ENCODE results near the gene SKIC8. TPM values are rescaled to one million over a fixed set of nuclear protein-coding genes. Genes with fewer than 3 reads are reported as not detected.

Gene SKIC8
- total RNA-seq, 1 donor from 2014 or later = 46.5 TPM

DNA sequence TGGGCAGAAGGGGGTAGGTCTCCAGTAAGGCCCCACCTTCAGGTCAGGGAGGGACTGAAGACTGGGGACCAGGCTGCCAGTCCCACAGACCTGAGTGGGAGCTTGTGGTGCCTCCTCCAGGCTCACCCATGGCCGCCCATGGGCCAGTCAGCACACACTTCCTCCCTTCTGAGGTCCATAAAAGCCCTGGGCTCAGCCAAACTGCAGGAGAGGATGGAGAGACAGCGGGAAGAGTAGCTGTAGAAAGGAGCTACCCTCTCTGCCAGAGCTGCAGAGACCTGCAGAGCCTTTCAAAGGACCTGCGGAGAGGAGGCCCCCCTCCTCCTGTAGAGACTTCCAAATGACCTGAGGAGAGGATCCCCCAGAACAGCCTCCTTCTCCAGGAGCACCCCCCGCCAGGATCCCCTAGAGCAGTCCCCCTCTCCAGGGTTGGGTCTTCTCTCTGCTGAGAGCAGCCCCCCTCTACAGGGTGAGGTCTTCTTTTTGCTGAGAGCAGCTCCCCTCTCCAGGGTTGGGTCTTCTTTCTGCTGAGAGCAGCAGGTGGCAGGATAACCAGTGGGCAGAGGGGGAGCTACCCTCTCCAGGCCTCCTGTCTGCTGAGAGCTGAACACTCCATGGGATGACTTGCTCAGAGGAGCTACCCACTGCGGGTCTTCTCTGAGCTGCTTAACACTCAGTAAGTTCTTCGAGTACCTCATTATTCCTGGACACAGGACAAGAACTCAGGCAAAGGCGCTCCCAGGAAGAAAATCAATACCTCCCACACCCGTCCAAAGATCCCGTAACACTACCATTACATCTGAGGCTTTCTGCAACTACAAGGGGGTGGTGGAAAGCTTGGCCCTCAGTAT lies 5.0 kb upstream of the SKIC8 start:
- Mint-ChIP-seq H3K4me1 (ENCODE audit: unreplicated experiment) (peaks cover 33% of the 10 kb centered on the region), H3K36me3 (ENCODE audit: unreplicated experiment) (no peaks in the 10 kb centered on the region), H3K27ac (ENCODE audit: unreplicated experiment) (no peak overlapping the region), H3K4me3 (ENCODE audit: unreplicated experiment) (no peak overlapping the region), H3K27me3 (ENCODE audit: unreplicated experiment) (no peaks in the 10 kb centered on the region), H3K9me3 (ENCODE audit: unreplicated experiment) (no peaks in the 10 kb centered on the region)
- DNase-seq (ENCODE audit: extremely low spot score, unreplicated experiment) = no peak
- TF ChIP-seq, protein P1, sequence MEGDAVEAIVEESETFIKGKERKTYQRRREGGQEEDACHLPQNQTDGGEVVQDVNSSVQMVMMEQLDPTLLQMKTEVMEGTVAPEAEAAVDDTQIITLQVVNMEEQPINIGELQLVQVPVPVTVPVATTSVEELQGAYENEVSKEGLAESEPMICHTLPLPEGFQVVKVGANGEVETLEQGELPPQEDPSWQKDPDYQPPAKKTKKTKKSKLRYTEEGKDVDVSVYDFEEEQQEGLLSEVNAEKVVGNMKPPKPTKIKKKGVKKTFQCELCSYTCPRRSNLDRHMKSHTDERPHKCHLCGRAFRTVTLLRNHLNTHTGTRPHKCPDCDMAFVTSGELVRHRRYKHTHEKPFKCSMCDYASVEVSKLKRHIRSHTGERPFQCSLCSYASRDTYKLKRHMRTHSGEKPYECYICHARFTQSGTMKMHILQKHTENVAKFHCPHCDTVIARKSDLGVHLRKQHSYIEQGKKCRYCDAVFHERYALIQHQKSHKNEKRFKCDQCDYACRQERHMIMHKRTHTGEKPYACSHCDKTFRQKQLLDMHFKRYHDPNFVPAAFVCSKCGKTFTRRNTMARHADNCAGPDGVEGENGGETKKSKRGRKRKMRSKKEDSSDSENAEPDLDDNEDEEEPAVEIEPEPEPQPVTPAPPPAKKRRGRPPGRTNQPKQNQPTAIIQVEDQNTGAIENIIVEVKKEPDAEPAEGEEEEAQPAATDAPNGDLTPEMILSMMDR (IDR thresholded peaks at IDR 0.05) = no peak

DNA sequence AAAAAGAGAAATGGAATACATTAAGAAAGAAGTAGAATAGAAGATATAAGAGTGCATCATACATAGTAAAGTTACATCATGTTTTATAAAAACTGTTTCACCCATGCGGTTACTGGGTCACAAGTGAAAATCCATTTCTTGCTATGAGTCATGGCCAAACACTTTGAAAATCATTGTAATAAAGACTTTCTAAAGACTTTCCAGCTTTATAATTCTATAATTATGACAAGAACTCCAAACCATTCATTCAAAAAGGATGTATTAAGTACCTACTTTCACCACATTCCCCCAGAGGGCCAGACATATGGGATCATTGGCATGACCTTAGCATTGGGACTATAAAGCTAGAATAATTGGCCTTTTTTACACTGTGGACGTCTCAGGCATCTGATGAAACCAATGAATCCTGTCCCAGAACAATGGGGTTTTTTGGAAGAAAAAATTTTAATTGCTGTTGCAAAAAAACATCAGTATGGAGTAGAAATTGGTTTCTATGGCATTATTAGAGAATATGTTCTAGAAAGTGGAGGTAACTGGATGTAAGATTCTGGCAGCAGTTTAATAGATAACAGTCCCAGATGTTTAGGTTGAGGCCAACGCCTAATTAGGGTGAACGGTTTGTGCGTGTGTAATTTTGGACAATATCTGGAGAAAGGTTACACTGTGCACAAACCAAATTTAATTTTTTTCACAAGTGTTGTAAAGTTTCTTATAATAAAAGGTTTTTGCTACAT lies 3.3 kb upstream of the SKIC8 start:
- H3K36me3 Mint-ChIP-seq (ENCODE audit: unreplicated experiment) = no peaks in the 10 kb centered on the region
- TF ChIP-seq, protein P1 (IDR thresholded peaks at IDR 0.05) = no peak
- no peaks in the 10 kb centered on the region for H3K27me3 Mint-ChIP-seq (ENCODE audit: unreplicated experiment)
- DNase-seq (ENCODE audit: extremely low spot score, unreplicated experiment) = no peak
- H3K4me3 Mint-ChIP-seq (ENCODE audit: unreplicated experiment) = no peak overlapping the region
- peaks cover 42% of the 10 kb centered on the region for H3K4me1 Mint-ChIP-seq (ENCODE audit: unreplicated experiment)
- peak overlapping the region; percentile 47 for H3K27ac Mint-ChIP-seq (ENCODE audit: unreplicated experiment)
- no peaks in the 10 kb centered on the region for H3K9me3 Mint-ChIP-seq (ENCODE audit: unreplicated experiment)

DNA sequence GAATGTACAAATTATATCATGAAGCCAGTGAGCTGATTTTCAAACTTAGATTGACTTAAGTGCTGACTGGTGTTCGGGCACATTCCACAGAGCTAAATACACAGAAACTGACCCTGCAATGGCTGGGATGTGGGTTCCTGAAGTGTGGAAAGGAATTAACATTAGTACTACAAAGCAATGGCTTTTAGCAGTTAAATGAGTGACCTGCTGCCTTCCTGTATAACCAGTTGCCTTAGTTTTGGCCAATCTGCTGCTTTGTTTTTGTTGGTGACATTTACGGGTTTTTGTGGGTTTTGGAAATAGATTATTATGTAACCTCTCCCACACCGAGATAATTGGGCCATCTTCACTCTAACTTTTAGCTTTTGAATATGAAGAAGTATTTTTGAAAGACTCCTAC lies 2.4 kb upstream of the SKIC8 start:
- H3K27ac Mint-ChIP-seq (ENCODE audit: unreplicated experiment) = no peak overlapping the region

DNA sequence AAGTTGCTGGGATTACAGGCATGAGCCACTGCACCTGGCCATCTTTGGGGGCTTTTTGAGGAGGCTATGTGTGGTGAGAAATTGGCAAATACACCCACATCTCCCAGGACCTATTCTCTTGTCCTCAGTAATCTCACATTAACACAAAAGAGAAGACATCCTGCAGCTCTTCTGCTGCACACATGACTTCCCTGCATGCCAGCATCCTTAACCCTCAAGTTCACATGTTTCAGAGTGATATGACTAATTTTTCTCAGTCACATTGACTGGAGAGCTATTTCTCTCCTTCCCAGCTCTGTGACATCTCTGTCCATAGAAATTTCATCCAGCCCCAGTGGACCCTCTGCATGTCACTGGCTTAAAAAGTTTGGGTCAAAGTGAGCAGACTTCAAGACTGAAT lies 1.9 kb upstream of the SKIC8 start:
- Mint-ChIP-seq H3K27ac (ENCODE audit: unreplicated experiment) (peak overlapping the region; percentile 32), H3K4me1 (ENCODE audit: unreplicated experiment) (peaks cover 41% of the 10 kb centered on the region), H3K4me3 (ENCODE audit: unreplicated experiment) (peak overlapping the region; percentile 38)

More for the DNA sequence above, 2.4 kb upstream of the SKIC8 start:
- H3K4me1 Mint-ChIP-seq (ENCODE audit: unreplicated experiment) = peaks cover 45% of the 10 kb centered on the region
- H3K4me3 Mint-ChIP-seq (ENCODE audit: unreplicated experiment) = no peak overlapping the region
- H3K9me3 Mint-ChIP-seq (ENCODE audit: unreplicated experiment) = no peaks in the 10 kb centered on the region
- no peak for DNase-seq (ENCODE audit: extremely low spot score, unreplicated experiment)
- TF ChIP-seq, protein P1 (IDR thresholded peaks at IDR 0.05) = no peak
- H3K27me3 Mint-ChIP-seq (ENCODE audit: unreplicated experiment) = no peaks in the 10 kb centered on the region
- no peaks in the 10 kb centered on the region for H3K36me3 Mint-ChIP-seq (ENCODE audit: unreplicated experiment)

More for the DNA sequence above, 1.9 kb upstream of the SKIC8 start:
- Mint-ChIP-seq H3K36me3 (ENCODE audit: unreplicated experiment) (no peaks in the 10 kb centered on the region), H3K9me3 (ENCODE audit: unreplicated experiment) (no peaks in the 10 kb centered on the region), H3K27me3 (ENCODE audit: unreplicated experiment) (no peaks in the 10 kb centered on the region)
- TF ChIP-seq, protein P1 (IDR thresholded peaks at IDR 0.05) = no peak
- DNase-seq (ENCODE audit: extremely low spot score, unreplicated experiment) = no peak
